Right ventricle myocardium superior (tissue), 1 donor: Measurements from ENCODE around the gene HDAC9. TPM values are rescaled to one million over a fixed set of nuclear protein-coding genes. Genes with fewer than 3 reads are reported as not detected.

Experiments
- ATAC-seq: fragments of 200-7000 bp; cut with Tn5 transposase; one replicate; pipeline ENCODE4 v1.9.1; 2020; ENCODE audit warnings: mild to moderate bottlenecking; ENCODE audit not compliant: poor library complexity
- DNase-seq: peaks from one replicate; pipeline ENCODE4 v3.0.0-alpha.2; 2020
- intact Hi-C: fragments of 100-400 bp; cut with DNase I; formaldehyde crosslinking; loops from one replicate; pipeline ENCODE4 v1.11.2; 2022
- total RNA-seq: library from RNA; stranded (reverse); fragmentation: NEBNext Ultra II Directional; extraction: Animal tissue kit (Norgen Biotek cat#: 25700); gene quantifications from one replicate; pipeline ENCODE4 v1.2.1, GENCODE V29; 2021
- donor health status: DM: no; HTN: yes; CAD: no; lungs with severe emphysema.

HDAC9 gene
- total RNA-seq, 1 donor from 2014 or later = 22.8 TPM

- ATAC-seq = no peak
- no peak for DNase-seq
- intact Hi-C loops = no loop called here
Measured at GRCh38 chr7:18547509-18548187, 52.1 kb downstream of the HDAC9 start.

GRCh38 chr7:18548534-18548933 is 53.0 kb downstream of the HDAC9 start:
- intact Hi-C loops = no loop called here
- DNase-seq (no peak), ATAC-seq (no peak)

- intact Hi-C loops = no loop called here
Measured at GRCh38 chr7:18550574-18550973, 55.0 kb downstream of the HDAC9 start.

GRCh38 chr7:18552316-18552916 is 56.9 kb downstream of the HDAC9 start:
- intact Hi-C loops = no loop called here
- ATAC-seq = no peak
- DNase-seq = no peak

More at GRCh38 chr7:18550574-18550973, 55.0 kb downstream of the HDAC9 start:
- ATAC-seq (no peak), DNase-seq (no peak)

GRCh38 chr7:18552943-18553604 is 57.5 kb downstream of the HDAC9 start:
- intact Hi-C loops = no loop called here
- ATAC-seq = no peak
- DNase-seq = no peak

GRCh38 chr7:18553605-18554003 is 58.1 kb downstream of the HDAC9 start:
- intact Hi-C loops = no loop called here
- no peak for ATAC-seq

GRCh38 chr7:18555120-18555519 is 59.6 kb downstream of the HDAC9 start:
- ATAC-seq = no peak

More at GRCh38 chr7:18553605-18554003, 58.1 kb downstream of the HDAC9 start:
- no peak for DNase-seq

GRCh38 chr7:18555968-18556367 is 60.4 kb downstream of the HDAC9 start:
- ATAC-seq (no peak), DNase-seq (no peak)
- intact Hi-C loops = no loop called here

More at GRCh38 chr7:18555120-18555519, 59.6 kb downstream of the HDAC9 start:
- intact Hi-C loops = no loop called here
- DNase-seq = no peak

GRCh38 chr7:18558503-18558902 is 63.0 kb downstream of the HDAC9 start:
- intact Hi-C loops = no loop called here

GRCh38 chr7:18558910-18559309 is 63.4 kb downstream of the HDAC9 start:
- DNase-seq = no peak
- intact Hi-C loops = no loop called here
- ATAC-seq = no peak

More at GRCh38 chr7:18558503-18558902, 63.0 kb downstream of the HDAC9 start:
- ATAC-seq (no peak), DNase-seq (no peak)

GRCh38 chr7:18559756-18560155 is 64.2 kb downstream of the HDAC9 start:
- intact Hi-C loops = no loop called here
- no peak for ATAC-seq

GRCh38 chr7:18564779-18565178 is 69.2 kb downstream of the HDAC9 start:
- no peak for ATAC-seq
- intact Hi-C loops = no loop called here
- no peak for DNase-seq

More at GRCh38 chr7:18559756-18560155, 64.2 kb downstream of the HDAC9 start:
- no peak for DNase-seq

- ATAC-seq (no peak), DNase-seq (no peak)
- intact Hi-C loops = no loop called here
Measured at GRCh38 chr7:18565337-18565736, 69.8 kb downstream of the HDAC9 start.

GRCh38 chr7:18566205-18566604 is 70.7 kb downstream of the HDAC9 start:
- intact Hi-C loops = no loop called here
- DNase-seq = no peak
- no peak for ATAC-seq

GRCh38 chr7:18566829-18567228 is 71.3 kb downstream of the HDAC9 start:
- ATAC-seq = no peak
- intact Hi-C loops = no loop called here
- no peak for DNase-seq

GRCh38 chr7:18570441-18570840 is 74.9 kb downstream of the HDAC9 start:
- ATAC-seq = no peak
- intact Hi-C loops = loop anchor here (5.0 kb wide), 1 partner anchor 208 kb away; no protein-coding TSS in a partner anchor

GRCh38 chr7:18570890-18571478 is 75.4 kb downstream of the HDAC9 start:
- intact Hi-C loops = loop anchor here (5.0 kb wide), 1 partner anchor 209 kb away; no protein-coding TSS in a partner anchor
- ATAC-seq (peak; percentile 58), DNase-seq (no peak)

More at GRCh38 chr7:18570441-18570840, 74.9 kb downstream of the HDAC9 start:
- no peak for DNase-seq

- intact Hi-C loops = loop anchor here (5.0 kb wide), 1 partner anchor 210 kb away; no protein-coding TSS in a partner anchor
- DNase-seq = no peak
Measured at GRCh38 chr7:18572154-18572553, 76.6 kb downstream of the HDAC9 start.

GRCh38 chr7:18572885-18573284 is 77.3 kb downstream of the HDAC9 start:
- ATAC-seq = no peak
- intact Hi-C loops = loop anchor here (5.0 kb wide), 1 partner anchor 211 kb away; no protein-coding TSS in a partner anchor
- no peak for DNase-seq

More at GRCh38 chr7:18572154-18572553, 76.6 kb downstream of the HDAC9 start:
- ATAC-seq = no peak
